HG02973 (cell line): ENCODE results near the gene NTSR1.

Experiments used
- ATAC-seq: cut with Tn5 transposase; IDR thresholded peaks from one replicate; pipeline ENCODE4 v1.9.1; 2021; ENCODE audit warnings: moderate library complexity; ENCODE audit not compliant: unreplicated experiment

NTSR1 gene

GRCh38 chr20:62723768-62724450 lies 15.3 kb downstream of the NTSR1 start:
- ATAC-seq: no peak

DNA sequence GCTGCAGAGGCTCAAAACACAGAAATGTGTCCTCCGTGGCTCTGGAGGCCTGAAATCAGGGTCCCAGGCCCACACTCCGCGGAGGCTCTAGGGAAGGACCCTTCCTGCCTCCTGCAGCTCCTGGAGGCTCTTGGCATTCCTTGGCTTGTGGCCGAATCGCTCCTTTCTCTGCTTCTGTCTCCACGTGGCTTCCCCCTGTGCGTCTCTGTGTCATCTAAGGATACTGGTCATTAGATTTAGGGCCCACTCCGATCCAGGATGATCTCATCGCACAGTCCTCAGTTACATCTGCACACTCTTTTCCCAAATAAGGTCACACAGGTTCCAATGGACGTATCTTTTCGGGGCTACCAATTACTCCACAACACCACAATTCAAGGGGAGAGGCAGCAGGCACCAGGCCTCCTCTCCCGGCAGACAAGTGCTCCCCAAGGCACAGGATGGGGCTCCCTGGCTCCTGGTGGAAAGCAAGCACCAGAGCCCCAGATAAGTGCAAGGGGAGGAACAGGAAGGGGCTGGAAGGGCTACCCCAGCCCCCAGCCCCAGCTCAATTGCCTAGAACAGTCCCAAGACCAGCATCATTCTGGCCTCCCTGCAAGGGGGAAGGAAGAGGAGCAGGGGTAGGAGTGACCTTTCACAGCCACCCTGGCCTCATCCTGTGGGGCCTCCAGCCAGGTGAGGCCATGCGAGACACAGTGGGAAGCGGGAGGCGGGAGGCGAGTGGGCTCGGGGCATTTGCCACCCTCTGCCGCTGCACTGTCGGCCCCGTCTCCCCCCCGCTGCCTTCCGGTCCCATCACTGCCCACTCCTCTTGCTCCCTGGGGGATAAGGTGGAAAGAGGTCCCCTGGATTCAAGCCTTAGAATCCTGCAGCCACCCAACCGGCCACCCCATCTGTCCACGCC lies 16.3 kb downstream of the NTSR1 start:
- ATAC-seq: no peak

DNA sequence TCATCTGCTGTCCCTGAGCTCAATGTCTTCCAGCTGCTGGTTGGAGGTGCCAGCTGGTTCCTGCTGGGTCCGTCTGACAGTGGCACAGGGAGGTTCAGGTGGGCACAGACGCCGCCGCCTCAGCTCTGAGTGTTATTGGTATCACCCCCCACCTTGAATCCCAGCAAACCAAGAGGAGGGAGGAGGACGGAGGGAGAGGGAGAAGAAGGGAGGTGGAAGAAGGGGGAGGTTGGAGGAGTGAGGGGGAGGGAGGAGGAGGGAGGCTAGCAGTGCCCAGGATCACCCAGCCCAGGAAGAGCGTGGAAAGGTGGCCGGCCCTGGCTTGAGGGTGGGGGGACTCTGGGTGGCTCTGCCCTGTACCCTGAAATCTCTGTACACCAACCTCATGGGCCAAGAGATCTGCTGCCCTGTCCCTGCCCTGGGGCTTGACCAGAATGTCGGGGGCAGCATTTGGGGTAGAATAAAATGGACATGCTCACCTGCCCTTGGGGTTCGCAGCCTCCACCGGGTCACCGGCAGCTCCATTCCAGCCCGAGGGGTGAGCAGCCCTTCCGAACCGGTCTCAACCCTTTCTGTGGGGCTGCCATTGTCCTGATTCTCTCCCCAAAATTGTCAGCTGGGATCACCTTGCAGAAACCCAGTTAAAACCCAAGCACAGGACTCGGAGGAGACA lies 17.1 kb downstream of the NTSR1 start:
- ATAC-seq: no peak

DNA sequence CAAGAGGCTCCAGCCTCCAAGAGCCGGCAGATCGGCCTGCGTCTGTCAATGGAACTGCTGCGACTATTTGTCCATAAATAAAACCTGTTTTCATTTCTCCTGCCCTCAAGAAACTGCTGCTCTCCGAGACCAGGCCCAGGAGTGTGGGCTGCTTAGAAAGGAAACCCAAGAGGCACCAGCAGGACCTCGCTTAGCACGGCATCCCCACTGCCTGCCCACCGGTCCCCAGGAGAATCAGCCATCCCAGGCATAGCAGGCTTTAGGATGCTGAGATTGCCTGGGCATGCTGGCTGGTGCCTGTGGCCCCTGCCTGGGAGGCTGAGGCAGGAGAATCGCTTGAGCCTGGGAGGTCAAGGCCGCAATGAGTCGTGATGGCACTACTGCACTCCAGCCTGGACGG lies 17.6 kb downstream of the NTSR1 start:
- no peak for ATAC-seq

DNA sequence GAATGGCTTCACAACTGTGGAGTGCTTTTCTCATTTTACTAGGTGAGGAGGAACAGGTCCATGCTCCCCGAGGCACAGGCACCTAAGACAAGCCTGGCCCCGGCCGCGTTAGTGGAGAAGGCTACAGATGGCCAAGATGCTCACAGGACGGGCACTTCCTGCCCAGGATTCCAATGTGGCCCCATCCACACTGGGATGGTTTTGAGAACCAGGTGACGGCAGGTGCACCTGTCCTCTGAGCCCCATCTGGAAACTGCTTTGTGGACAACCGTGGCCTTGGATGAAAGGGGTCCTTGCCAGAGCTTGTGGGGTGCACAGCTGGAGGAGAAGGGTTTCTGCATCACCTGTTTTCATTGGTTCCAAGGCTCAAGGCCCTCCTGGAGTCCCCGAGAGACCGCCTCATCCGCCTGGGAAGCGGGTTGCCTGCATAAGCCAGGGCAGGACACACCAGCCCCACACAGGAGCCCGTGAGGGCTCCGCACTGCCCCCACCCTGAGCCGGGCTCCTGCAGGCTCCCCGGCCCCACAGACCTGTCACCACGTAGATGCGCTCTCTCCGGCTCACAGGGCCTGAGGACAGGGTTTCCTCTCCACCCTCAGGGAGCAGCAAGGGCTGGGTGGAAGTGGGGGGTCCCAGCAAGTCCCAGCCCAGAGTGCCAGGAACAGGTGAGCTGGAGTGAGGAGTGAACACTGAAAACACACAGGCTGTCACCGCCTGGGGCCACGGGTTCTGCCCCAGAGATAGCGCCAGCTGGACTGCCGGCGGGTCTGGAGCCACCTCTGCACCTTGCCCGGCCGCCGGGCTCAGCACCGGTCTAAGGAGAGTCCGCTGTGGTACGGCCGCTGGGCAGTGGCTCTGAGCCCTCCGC lies 18.3 kb downstream of the NTSR1 start:
- ATAC-seq: no peak

DNA sequence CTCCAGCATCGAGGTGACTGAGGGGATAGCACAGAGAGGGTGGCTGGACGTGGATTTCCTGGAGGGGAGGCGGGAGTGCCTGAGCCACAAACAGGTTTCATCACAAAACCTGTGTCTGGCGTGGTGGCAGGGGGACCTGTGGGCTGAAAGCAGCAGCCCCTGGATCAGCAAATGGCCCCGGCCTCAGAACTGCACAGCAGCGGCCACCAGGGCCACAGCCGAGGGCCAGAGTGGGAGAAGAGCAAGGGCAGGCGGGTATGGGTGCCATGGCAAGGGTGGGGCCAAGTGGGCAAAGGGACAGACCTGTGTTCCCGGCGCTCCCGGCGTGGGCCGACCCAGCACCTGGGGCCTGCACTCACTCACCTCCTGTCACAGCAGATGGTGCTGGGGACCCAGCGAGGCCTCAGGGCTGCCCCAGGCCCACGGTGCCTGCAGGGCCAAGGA lies 19.0 kb downstream of the NTSR1 start:
- no peak for ATAC-seq

- ATAC-seq: no peak
Measured at GRCh38 chr20:62728028-62728780, 19.6 kb downstream of the NTSR1 start.

GRCh38 chr20:62728781-62729300 lies 20.2 kb downstream of the NTSR1 start:
- no peak for ATAC-seq

DNA sequence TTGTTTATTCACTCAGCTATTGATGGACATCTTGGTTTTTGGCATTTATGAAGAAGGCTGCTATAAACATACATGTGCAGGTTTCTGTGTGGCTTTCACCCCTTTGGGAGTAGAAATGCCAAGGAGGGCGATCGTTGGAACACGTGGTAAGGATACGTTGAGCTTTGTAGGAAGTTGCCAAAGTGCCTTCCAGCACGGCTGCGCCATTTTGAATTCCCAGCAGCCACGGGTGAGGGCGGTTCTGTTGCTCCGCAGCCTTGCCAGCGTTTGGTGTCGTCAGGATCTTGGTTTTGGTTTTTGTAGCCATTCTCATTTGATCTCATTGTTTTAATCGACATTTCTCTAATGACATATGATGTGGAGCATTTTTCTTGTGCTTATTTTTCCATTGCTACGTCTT lies 21.8 kb downstream of the NTSR1 start:
- no peak for ATAC-seq

GRCh38 chr20:62732031-62732760 lies 23.6 kb downstream of the NTSR1 start:
- no peak for ATAC-seq

GRCh38 chr20:62732842-62733525 lies 24.3 kb downstream of the NTSR1 start:
- ATAC-seq: no peak

DNA sequence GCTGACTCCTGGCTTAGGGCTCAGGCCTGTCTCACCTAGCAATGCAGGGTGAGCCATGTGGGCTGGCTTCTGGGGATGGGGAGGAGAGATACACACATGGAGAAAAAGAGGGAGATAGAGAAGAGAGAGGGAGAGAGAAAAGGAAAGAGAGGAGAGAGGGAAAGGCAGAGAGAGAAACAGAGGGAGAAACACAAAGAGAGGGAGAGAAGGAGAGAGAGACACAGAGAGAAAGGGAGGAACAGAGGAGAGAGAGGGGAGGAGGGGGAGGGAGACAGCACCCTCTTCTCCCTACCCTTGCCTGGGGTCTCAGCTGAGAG lies 24.8 kb downstream of the NTSR1 start:
- no peak for ATAC-seq

GRCh38 chr20:62733891-62734290 lies 25.3 kb downstream of the NTSR1 start:
- no peak for ATAC-seq

- ATAC-seq: no peak
Measured at GRCh38 chr20:62734326-62734725, 25.7 kb downstream of the NTSR1 start.

- no peak for ATAC-seq
Measured at GRCh38 chr20:62734881-62735280, 26.2 kb downstream of the NTSR1 start.

DNA sequence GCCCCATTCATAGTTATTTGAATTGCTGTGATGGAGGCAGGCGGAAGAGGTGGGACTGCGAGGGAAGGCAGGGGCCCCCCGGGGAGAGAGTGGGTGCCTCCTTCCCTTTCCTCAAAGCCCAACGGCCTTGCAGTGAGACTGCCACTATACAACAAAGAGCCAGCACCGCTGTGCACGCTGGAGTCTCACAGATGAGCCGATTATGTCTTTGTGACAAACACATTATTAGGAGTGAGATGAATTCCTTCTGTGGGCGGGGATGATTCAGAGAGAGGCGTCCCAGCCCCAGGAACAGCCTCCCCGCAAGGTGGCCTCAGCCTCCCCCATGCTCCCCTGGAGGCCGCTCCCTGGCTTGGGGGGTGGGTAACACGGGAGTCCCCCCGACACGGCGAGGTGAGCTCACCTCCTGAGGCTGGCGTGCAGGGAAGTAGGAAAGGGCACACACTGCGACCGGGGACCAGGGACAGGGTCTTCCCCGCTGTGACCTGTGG lies 26.7 kb downstream of the NTSR1 start:
- ATAC-seq: no peak

- no peak for ATAC-seq
Measured at GRCh38 chr20:62736026-62736406, 27.4 kb downstream of the NTSR1 start.

- ATAC-seq: no peak
Measured at GRCh38 chr20:62736407-62737071, 27.9 kb downstream of the NTSR1 start.
